TTC549 (cell line): ENCODE data around the gene PALM3.
A peak's percentile ranks its signal among the peaks of the same experiment; 100 is the strongest.
"Not testable (repeated sequence)": the region's sequence is repeated elsewhere in the genome, so short reads cannot be mapped to it uniquely, and the experiment has no call there.

Experiments used
- FAIRE-seq: peaks from 2 replicates; lab custom pipeline; 2012; peaks lifted over from hg19 to GRCh38; lab: Jason Lieb, UNC

Gene PALM3

GRCh38 chr19:14030997-14031718 lies 30.7 kb downstream of the PALM3 start:
- FAIRE-seq: no peak

- no peak for FAIRE-seq
Measured at GRCh38 chr19:14028901-14029300, 33.0 kb downstream of the PALM3 start.

- no peak for FAIRE-seq
Measured at GRCh38 chr19:14027856-14028450, 33.9 kb downstream of the PALM3 start, which contains the start of gene RLN3. Gene RLN3, plus strand, starts transcription at chr19:14028148. Its CDS starts 57 bp downstream, at chr19:14028205.

DNA sequence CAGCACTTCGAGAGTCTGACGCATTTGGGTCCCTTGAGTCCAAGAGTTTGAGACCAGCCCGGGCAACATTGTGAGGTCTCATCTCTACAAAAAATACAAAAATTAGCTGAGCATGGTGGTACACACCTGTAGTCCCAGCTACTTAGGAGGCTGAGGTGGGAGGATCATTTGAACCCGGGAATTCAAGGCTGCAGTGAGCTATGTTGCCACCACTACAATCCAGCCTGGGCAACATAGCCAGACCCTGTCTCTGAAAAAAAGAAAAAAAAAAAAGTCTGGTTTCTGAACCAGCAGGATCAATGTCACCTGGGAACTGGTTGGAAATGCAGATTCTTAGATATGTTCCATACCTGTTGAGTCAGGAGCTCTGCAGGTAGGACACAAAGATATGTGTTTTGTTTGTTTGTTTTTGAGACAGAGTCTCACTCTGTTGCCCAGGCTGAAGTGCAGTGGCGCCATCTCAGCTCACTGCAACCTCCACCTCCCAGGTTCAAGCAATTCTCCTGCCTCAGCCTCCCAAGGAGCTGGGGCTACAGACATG lies 35.2 kb downstream of the PALM3 start:
- not testable (repeated sequence) for FAIRE-seq

DNA sequence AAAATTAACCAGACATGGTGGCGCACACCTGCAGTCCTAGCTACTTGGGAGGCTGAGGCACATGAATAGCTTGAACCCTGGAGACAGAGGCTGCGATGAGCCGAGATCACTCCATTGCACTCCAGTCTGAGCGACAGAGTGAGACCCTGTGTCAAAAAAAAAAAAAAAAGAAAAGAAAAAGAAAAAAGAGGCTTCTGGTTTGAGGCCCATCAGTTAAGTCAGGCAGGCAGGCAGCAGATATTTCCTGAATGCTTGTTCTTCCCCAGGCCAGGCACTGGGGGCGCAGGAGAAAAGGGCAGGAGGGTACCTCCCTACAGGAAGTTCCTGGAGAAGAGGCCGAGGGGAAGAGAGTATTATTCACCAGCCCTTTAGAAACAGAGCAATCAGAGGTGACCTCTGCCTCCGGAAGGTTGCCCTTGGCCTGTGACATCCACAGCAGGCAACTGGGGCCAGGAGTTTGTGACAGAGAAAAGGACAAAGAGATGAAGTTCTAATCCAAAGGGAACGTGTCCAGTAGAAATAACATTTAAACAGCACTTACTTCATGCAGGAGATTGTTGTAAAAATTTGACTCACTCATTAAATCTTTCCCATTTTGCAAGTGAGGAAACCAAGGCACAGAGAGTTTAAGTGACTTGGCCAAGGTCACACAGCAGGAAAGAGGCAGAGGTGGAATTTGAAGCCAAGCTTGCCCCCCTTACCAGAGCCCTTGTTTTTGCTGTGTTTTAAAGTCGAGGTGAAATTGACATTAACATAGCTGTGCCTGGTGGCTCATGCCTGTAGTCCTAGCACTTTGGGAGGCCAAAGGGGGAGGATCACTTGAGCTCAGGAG lies 38.3 kb downstream of the PALM3 start:
- FAIRE-seq: peak; percentile 19

DNA sequence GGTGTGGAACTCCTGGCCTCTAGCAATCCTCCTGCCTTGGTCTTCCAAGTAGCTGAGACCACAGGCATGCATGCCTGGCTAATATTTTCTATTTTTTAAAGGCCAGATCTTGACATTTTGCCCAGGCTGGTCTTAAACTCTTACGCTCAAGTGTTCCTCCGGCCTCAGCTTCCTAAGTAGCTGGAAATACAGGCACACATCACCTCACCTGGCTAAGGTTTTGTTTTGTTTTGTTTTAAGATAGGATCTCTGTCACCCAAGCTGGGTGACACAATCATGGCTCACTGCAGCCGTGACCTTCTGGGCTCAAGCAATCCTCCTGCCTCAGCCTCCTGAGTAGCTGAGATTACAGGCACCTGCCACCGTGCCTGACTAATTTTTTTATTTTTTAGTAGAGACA lies 39.4 kb downstream of the PALM3 start:
- no peak for FAIRE-seq

GRCh38 chr19:14021474-14021873 lies 40.4 kb downstream of the PALM3 start:
- no peak for FAIRE-seq

- FAIRE-seq: not testable (repeated sequence)
Measured at GRCh38 chr19:14019739-14020138, 42.1 kb downstream of the PALM3 start.

DNA sequence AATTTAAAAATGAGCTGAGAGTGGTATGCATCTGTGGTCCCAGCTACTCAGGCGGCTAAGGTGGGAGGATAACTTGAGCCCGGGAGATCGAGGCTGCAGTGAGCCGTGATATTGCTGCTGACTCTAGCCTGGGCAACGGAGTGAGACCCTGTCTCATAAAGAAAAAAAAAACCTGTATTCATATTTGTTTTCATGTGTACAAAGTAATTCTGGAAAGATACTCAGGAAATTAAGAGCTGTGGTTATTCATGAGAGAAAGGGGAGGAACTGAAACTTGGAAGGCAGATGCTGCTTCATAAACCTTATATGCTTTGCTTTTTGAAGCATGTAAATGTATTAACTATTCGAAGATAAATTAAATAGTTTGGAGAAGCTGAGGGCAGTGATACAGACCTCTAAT lies 42.8 kb downstream of the PALM3 start:
- FAIRE-seq: no peak

DNA sequence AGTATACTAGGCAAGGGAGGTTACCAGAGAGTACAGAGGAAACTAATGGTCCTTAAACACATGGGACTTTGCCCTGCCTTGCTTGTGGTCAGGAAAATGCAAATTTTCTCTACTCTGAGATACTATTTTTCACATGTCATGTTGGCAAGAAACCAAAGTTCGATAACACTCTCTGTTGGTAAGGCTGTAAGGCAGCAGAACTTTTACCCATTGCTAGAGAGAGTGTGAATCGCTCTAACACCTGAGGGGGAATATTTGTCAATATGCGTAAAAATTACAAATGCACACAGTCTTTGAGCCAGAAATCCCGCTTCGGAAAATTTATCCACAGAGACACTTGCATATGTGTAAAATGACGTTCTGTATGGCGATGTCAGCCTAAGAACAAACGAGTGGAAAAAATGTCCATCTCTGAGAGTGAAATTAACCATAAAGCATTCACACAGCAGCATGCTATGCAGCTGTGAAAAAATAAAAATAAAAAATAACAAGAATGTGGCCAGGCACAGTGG lies 46.3 kb downstream of the PALM3 start:
- no peak for FAIRE-seq

GRCh38 chr19:14012378-14012915 lies 49.4 kb downstream of the PALM3 start:
- no peak for FAIRE-seq

GRCh38 chr19:14006766-14007562 lies 54.9 kb downstream of the PALM3 start:
- no peak for FAIRE-seq

DNA sequence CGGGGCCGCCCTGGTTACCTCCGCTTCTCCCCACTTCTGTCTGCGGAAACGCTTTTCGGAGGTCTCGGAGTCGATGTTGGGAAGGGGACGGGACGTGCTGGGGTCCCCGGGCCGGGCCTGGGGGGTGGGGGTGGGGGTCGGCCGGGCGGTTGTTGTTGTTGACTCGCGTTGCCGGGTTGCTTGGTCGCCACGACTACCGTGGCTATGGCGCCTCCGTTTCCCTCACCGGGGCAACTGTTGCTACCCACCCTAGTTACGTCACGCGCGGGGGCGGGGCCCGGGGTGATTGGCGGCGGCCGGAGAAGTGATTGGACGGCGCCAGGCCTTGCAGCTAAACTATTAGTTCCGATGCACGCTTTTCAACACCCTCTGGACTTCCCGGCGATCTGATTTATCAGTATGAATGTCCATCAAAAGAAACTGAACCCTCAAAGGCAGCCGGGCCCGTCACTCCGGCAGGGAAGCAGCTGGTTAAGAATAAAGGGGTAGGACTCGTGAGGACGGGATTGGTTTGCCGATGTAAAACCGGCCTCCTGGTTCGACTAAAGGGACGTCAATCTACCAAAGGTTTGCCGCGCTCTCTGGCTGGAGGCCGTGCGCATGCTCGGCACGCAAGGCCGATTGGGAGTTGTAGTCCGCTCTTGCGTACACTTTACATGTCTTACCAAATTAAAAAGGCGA lies 55.7 kb downstream of the PALM3 start, which contains the start of gene RFX1:
Gene RFX1 (minus strand): TSS at position 236 of the 681 bp plus-strand sequence. CDS start 12,477 bp downstream, outside the sequence.
- FAIRE-seq: peak; percentile 84

GRCh38 chr19:14005349-14006084 lies 56.4 kb downstream of the PALM3 start:
- no peak for FAIRE-seq

DNA sequence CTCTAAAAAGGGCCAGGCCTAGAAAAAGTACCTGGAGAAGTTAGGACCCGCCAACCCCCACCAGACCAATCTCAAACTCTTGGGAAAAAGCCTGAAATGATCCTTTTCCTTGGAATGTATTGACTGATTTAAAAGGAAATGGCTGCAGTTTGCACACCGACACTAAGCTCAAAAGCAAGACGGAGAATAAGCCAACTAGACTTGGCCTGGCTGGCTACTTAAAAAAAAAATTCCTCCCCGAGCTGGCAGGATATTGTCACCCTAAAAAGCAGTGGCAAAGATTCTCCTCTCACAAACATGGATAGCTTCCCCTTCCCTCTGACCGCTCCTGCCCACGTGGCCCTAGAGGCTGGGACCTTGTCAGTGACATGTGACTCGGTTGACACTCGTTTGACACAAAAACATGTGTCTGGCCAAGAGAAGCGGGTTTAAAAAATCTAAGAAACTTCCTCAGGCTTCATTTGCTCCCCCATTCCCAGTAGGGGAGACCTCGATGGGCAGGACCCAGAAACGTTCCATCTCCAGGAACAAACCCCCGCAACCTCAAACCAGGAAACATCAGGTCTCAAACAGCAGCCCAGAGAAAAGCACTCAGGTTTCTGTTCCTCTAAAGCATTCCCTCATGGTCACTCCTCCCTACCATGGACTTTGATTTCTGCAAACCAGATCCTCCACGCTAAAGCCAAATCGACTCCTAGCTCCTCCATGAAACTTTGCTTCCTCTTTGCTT lies 57.1 kb downstream of the PALM3 start:
- FAIRE-seq: no peak
